HUDEP-2 (cell line): ENCODE measurements around the gene RPRD2.

Source experiments
- DNase-seq, 76 experiments: peaks; one replicate each; lab custom pipeline; 2025; ENCODE audit not compliant: unreplicated experiment in 76 of 76; lab: John Stamatoyannopoulos, UW

Gene RPRD2

GRCh38 chr1:150464422-150464826 is 100.5 kb downstream of the RPRD2 start:
- peak in 50 of 76 experiments; percentile 4 to 66 (median 32) for DNase-seq

DNA sequence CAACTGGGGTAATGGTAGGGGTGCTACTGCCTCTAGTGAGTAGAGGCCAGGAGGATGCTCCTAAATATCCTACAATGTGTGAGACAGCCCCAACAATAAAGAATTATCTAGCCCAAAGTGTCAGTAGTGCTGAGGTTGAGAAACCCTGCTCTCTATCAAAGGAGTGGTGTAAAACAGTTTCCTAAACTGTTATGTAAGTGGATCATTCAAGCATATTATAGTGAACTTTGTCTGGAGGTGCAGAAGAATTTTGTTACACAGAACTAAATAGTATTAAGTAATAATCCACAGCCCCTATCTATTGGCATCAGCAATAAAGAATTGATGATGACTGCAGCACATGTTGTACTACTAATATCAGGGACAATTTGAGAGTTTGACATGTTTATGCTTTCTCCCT is 103.0 kb downstream of the RPRD2 start:
- DNase-seq: no peak

DNA sequence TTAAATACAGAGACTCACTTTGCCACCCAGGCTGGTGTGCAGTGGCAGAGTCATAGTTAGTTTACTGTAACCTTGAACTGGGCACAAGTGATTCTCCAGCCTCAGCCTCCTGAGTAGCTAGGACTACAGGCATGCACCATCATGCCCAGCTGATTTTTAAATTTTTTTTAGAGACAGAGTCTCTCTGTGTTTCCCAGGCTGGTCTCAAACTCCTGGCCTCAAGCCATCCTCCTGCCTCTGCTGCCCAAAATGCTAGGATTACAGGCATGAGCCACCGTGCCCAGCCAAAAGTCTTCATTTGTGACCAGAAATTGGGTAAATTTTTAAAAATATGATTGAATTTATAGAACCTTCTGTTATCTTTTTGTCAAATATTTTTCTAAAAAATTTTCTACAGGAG is 105.3 kb downstream of the RPRD2 start:
- DNase-seq: no peak

DNA sequence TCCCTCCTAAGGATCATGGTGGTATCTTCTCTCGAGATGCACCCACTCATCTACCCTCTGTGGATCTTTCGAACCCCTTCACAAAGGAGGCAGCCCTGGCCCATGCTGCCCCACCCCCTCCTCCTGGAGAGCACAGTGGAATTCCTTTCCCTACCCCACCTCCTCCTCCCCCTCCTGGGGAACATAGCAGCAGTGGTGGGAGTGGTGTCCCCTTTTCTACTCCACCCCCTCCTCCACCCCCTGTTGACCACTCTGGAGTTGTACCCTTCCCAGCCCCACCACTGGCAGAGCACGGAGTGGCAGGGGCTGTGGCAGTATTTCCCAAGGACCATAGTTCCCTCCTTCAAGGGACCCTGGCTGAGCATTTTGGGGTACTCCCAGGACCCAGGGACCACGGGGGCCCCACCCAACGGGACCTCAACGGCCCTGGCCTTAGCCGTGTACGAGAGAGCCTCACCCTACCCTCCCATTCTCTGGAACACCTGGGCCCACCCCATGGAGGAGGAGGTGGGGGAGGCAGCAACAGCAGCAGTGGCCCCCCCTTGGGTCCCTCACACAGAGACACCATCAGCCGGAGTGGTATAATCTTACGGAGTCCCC is 108.8 kb downstream of the RPRD2 start:
- DNase-seq: no peak

GRCh38 chr1:150473659-150474058 is 109.7 kb downstream of the RPRD2 start:
- DNase-seq: no peak

GRCh38 chr1:150474869-150475268 is 110.9 kb downstream of the RPRD2 start:
- DNase-seq: no peak

- no peak for DNase-seq
These were observed 112.8 kb downstream of the RPRD2 start for GRCh38 chr1:150476754-150477153.

- DNase-seq: no peak
These were observed 113.4 kb downstream of the RPRD2 start for GRCh38 chr1:150477320-150477719.

DNA sequence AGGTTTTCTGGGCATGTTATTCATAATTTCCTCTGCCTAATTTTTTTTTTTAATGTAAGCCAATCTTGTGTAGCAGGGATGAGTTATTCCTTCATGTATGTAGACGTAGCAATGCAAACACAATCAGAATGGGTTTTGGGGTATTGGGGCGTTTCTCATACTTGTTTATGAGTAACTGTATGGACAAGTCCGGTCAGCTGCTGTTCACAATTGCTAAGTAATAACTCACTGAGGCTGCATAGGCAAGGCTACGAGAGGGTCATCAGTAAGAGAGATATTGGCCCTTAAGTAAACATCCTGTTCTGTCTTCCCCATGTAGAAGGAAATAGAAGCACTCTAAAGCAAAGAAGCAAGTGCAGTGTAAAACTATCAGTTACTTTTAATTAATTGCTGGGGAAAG is 113.8 kb downstream of the RPRD2 start:
- no peak for DNase-seq

- no peak for DNase-seq
These were observed 115.4 kb downstream of the RPRD2 start for GRCh38 chr1:150479370-150479769.

DNA sequence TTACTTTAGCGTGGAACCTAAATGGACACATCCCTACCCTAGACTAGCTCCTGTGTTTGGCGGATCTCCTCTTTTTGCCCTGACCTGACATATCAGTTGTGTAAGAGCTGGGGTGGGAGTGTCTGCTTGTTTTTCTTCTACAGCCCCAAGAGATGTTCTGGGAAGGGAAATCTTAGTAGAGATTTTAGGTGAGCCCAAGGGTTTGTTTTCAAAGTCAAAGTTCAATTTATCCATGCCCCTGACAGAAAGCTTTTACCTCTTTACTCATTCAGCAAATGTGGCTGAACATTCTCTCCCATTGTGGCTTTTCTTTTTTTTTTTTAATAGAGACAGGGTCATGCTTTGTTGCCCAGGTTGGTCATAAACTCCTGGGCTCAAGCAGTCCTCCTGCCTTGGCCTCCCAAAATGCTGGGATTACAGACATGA is 116.0 kb downstream of the RPRD2 start:
- DNase-seq: no peak

DNA sequence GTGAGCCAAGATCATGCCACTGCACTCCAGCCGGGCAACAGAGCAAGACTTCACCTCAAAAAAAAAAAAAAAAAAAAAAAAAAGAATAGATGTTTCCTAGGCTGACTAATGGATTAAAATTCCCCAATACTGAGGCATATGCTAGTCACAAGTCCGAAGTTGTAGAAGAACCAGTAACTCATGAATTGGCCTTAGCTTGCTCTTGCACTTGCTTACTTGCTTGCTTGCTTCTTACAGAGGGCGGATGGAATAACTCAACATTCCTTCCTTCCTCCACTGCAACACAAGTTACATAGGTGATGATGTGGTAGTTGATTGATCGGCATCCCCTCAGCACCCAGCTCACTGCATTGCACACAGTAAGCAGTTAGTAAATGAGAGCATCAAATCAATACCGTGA is 120.5 kb downstream of the RPRD2 start:
- DNase-seq: no peak

GRCh38 chr1:150484861-150485260 is 120.9 kb downstream of the RPRD2 start:
- peak in 28 of 76 experiments; percentile 1 to 50 (median 20) for DNase-seq

- DNase-seq: peak in 75 of 76 experiments; percentile 36 to 99 (median 94)
These were observed 123.2 kb downstream of the RPRD2 start, which contains the start of gene TARS2 for GRCh38 chr1:150486966-150487762. Gene TARS2, plus strand, starts transcription at chr1:150487419. Its CDS starts 32 bp downstream, at chr1:150487451.

GRCh38 chr1:150487763-150488115 is 123.8 kb downstream of the RPRD2 start:
- DNase-seq: no peak

DNA sequence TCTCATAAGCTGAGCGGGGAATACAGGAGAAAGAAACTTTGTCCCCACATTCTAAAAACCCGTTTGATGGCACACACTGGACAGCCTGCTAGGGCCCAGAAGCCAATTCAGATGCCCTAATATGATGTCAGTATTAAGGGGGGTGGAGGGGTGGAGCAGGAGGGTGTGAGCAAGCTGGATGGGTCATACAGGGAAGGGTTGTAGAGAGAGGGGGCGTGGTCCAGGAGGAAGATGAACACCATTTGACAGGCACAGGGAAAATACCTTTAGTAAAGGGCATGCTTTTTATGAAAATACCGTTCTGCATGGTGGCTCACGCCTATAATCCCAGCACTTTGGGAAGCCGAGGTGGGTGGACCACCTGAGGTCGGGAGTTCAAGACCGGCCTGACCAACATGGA is 129.2 kb downstream of the RPRD2 start:
- no peak for DNase-seq

GRCh38 chr1:150498342-150498741 is 134.4 kb downstream of the RPRD2 start:
- no peak for DNase-seq

DNA sequence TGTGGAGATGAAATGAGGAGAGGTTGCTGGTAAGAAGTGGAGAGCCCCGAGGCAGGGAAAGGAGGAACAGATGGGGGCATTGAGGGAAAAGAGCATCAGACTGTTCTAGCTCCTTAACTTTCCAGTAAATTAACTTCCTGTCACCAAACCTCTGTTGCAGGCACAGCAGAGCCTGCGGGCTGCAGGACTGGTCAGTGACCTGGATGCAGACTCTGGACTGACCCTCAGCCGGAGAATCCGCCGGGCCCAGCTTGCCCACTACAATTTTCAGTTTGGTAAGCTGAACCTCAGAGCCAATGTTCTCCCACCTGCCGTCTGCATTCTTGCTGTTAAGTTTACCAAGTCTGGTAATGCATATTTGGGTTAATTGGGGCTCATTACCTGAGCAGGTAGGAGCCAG is 141.5 kb downstream of the RPRD2 start:
- DNase-seq: no peak

- peak in 20 of 76 experiments; percentile 2 to 41 (median 13) for DNase-seq
These were observed 144.2 kb downstream of the RPRD2 start, which contains the start of gene ECM1 for GRCh38 chr1:150507912-150508864. Gene ECM1, plus strand, starts transcription at chr1:150508109. Its CDS starts 101 bp downstream, at chr1:150508210.

DNA sequence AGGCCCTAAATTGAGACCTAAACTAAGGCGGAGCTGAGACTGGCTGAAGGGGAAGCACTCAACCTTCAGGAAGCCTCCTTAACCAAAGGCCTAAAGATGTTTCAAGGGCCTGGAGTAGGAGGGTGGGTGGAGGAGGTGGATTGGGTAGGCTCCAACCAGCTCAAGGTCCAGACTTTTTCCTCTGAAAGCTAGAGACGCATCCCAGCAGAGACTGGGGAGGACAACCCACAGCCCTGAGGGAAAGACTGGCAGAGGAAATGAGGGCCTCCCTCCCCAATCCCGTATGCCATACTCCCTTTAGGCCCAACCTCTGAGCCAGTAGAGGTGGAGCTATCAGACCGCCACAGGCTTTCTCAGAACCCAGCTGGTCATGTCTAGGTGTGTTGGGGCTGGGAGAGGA is 145.0 kb downstream of the RPRD2 start:
- DNase-seq: no peak

DNA sequence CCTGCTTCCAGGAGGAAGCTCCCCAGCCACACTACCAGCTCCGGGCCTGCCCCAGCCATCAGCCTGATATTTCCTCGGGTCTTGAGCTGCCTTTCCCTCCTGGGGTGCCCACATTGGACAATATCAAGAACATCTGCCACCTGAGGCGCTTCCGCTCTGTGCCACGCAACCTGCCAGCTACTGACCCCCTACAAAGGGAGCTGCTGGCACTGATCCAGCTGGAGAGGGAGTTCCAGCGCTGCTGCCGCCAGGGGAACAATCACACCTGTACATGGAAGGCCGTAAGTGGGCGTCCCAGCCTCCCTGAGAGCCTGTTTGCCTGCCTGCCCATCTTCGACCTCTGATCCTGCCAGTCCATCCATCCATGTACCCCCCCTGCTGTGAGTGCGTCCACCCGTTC is 147.6 kb downstream of the RPRD2 start:
- DNase-seq: no peak
